NOMO-1 treated with DMSO at 0.1 percent for 48 hours (cell line): ENCODE measurements around the gene POU2AF1.
"Not testable (repeated sequence)": the region's sequence is repeated elsewhere in the genome, so short reads cannot be mapped to it uniquely, and the experiment has no call there.

Experiments
- DNase-seq: peaks from one replicate; lab custom pipeline; 2025; ENCODE audit not compliant: unreplicated experiment; lab: John Stamatoyannopoulos, UW

POU2AF1 gene

GRCh38 chr11:111322534-111322933 is 56.5 kb downstream of the POU2AF1 start:
- DNase-seq, result no peak

- no peak for DNase-seq
These were observed 58.1 kb downstream of the POU2AF1 start for GRCh38 chr11:111320728-111321568.

- not testable (repeated sequence) for DNase-seq
These were observed 58.9 kb downstream of the POU2AF1 start for GRCh38 chr11:111320199-111320598.

DNA sequence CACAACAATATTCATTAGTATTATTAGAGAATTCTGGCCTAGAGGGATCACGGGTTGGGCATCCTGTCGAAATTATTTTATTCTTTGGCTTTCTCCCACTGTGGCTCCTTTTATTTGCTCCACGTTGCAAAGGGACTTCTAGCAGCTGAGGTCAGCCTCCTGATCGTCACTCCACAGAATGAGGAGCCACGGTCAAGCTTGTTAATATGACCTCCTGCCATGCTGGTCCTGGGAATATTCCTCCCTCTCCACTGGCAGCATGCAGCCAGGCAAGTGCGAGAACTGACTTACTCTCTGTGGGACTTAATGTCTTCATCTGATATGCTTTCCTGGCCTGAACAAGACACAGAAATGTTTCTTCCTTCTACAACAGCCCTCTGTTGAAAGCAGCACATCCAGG is 59.8 kb downstream of the POU2AF1 start:
- DNase-seq, result no peak

- DNase-seq, result no peak
These were observed 67.0 kb downstream of the POU2AF1 start for GRCh38 chr11:111312076-111312475.

DNA sequence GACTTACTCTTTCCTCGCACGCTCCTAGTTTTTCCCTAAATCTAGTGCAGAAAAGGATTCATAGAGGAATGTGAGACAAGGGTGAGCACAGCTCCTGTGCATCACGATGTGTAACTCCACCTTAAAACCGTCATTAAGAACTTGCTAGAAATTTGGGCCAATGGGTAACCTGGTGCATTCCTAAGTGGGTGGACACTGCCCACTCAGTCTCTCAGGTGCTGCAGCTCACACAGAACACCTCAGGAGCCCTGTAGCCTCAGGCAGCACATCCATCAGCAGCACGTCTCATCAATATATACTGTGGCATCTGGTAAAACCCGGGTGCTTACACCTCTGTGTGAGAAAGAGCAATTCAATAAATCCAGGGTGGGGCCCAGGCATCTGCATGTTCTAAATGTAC is 68.4 kb downstream of the POU2AF1 start:
- DNase-seq, result no peak

GRCh38 chr11:111310088-111310487 is 69.0 kb downstream of the POU2AF1 start:
- DNase-seq, result no peak

GRCh38 chr11:111309215-111309915 is 69.7 kb downstream of the POU2AF1 start:
- DNase-seq, result no peak

GRCh38 chr11:111308140-111308539 is 70.9 kb downstream of the POU2AF1 start:
- no peak for DNase-seq

DNA sequence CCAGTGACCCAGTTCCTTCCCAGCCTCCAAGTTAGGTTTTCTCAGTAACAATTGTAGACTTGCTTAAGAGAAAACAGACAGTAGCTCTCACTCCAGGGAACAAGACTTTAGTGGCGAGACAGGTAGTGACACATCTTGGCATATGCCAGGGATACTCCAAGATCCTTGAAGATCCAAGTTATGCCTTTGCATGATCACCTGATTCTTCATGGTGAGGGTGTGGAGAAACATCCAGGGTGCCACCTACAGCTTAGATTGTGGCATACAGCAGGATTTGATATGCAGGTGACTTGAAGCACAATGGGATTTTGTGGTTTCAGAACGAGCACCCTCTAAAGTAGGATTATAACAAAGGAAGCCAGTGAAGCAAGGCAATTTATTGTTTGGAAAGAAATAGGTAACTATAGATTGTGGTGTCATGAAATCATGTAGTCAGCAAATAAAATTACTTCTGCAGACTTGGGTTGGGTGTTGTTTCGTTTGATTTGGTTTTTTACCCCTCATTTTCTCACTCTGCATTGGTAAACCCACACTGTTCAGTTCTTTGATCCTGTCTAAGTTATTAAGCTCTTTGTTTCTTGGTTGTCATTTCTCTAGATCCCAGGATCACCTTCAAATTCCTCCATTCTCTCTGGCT is 71.5 kb downstream of the POU2AF1 start:
- no peak for DNase-seq

GRCh38 chr11:111306321-111306720 is 72.8 kb downstream of the POU2AF1 start:
- DNase-seq, result no peak

GRCh38 chr11:111305876-111306275 is 73.2 kb downstream of the POU2AF1 start:
- peak; percentile 33 for DNase-seq

DNA sequence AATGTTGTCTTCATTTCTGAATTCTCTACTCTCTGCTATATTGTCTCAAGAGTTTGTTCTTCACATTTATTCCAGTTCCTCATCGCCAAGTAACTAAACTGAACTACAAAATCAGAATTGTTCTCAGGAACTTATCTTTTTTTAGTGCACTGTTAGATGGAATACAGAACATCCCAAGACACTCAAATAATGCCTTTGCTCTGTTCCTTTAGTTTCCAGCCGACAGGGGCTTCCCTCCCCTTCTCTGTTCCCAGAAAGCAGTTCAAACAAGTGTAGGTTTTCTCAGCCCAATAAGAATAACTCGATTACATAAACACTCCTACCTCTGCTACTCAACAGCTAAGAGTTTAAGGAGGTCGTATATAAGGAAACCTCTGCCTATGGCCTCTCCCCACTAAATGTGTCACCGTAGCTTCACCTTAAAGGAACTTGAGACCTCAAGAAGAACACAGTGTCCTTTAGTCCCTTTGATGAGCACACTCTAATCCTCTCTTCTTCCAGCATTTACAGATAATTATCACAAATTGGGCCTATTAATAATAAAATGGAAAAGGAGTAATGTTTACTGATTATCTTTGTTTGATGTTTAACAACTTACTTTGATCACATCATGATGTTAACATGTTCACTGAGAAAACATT is 73.8 kb downstream of the POU2AF1 start:
- DNase-seq, result no peak

GRCh38 chr11:111303461-111303860 is 75.6 kb downstream of the POU2AF1 start:
- DNase-seq, result no peak

GRCh38 chr11:111302298-111302697 is 76.8 kb downstream of the POU2AF1 start:
- DNase-seq, result no peak
